Measurements from ENCODE around the gene STRN4.
"Not testable (repeated sequence)": the region's sequence is repeated elsewhere in the genome, so short reads cannot be mapped to it uniquely, and the experiment has no call there.

The STRN4 gene

GRCh38 chr19:46715975-46716671, 30.1 kb downstream of the STRN4 start:
- no peak for DNase-seq (ENCODE audit: low read depth in 3 of 3, low spot score in 1 of 3)

- no peak for DNase-seq (ENCODE audit: low read depth in 3 of 3, low spot score in 1 of 3)
These were observed 30.7 kb downstream of the STRN4 start for GRCh38 chr19:46715620-46715974.

- DNase-seq (ENCODE audit: low read depth in 3 of 3, low spot score in 1 of 3), result peak in 2 of 3 donors; percentile 29 to 42
These were observed 31.7 kb downstream of the STRN4 start for GRCh38 chr19:46714444-46715106.

- DNase-seq (ENCODE audit: low read depth in 3 of 3, low spot score in 1 of 3), result peak; percentile 42 to 50 (median 47)
These were observed 32.3 kb downstream of the STRN4 start for GRCh38 chr19:46713781-46714443.

GRCh38 chr19:46712768-46713338, 33.4 kb downstream of the STRN4 start:
- not testable (repeated sequence) for DNase-seq (ENCODE audit: low read depth in 3 of 3, low spot score in 1 of 3)

- DNase-seq (ENCODE audit: low read depth in 3 of 3, low spot score in 1 of 3), result no peak
These were observed 35.6 kb downstream of the STRN4 start for GRCh38 chr19:46710687-46711086.

- DNase-seq (ENCODE audit: low read depth in 3 of 3, low spot score in 1 of 3), result peak; percentile 59 to 94 (median 77)
These were observed 41.7 kb downstream of the STRN4 start for GRCh38 chr19:46704379-46705076.

- DNase-seq (ENCODE audit: low read depth in 3 of 3, low spot score in 1 of 3), result no peak
These were observed 45.5 kb downstream of the STRN4 start for GRCh38 chr19:46700704-46701103.

GRCh38 chr19:46698395-46699321, 47.6 kb downstream of the STRN4 start:
- no peak for DNase-seq (ENCODE audit: low read depth in 3 of 3, low spot score in 1 of 3)

GRCh38 chr19:46697204-46697960, 48.9 kb downstream of the STRN4 start:
- DNase-seq (ENCODE audit: low read depth in 3 of 3, low spot score in 1 of 3), result no peak

GRCh38 chr19:46696866-46697203, 49.4 kb downstream of the STRN4 start:
- DNase-seq (ENCODE audit: low read depth in 3 of 3, low spot score in 1 of 3), result no peak

GRCh38 chr19:46696052-46696451, 50.2 kb downstream of the STRN4 start:
- no peak for DNase-seq (ENCODE audit: low read depth in 3 of 3, low spot score in 1 of 3)

- DNase-seq (ENCODE audit: low read depth in 3 of 3, low spot score in 1 of 3), result no peak
These were observed 52.5 kb downstream of the STRN4 start for GRCh38 chr19:46693760-46694159.

- no peak for DNase-seq (ENCODE audit: low read depth in 3 of 3, low spot score in 1 of 3)
These were observed 53.1 kb downstream of the STRN4 start for GRCh38 chr19:46692918-46693722.

- no peak for DNase-seq (ENCODE audit: low read depth in 3 of 3, low spot score in 1 of 3)
These were observed 54.3 kb downstream of the STRN4 start for GRCh38 chr19:46691948-46692347.

- no peak for DNase-seq (ENCODE audit: low read depth in 3 of 3, low spot score in 1 of 3)
These were observed 55.1 kb downstream of the STRN4 start for GRCh38 chr19:46691104-46691503.

GRCh38 chr19:46689358-46689757, 56.9 kb downstream of the STRN4 start:
- DNase-seq (ENCODE audit: low read depth in 3 of 3, low spot score in 1 of 3), result no peak

GRCh38 chr19:46687438-46688145, 58.7 kb downstream of the STRN4 start:
- no peak for DNase-seq (ENCODE audit: low read depth in 3 of 3, low spot score in 1 of 3)

All from stimulated activated CD4-positive, alpha-beta T cell treated with anti-CD3 and anti-CD28 coated beads, TNF-alpha, amount 100 ng/mL, for 1 hour (primary cell).